Naive B cell (primary cell): Measurements from ENCODE around the gene IGF2BP2. TPM values are rescaled to one million over a fixed set of nuclear protein-coding genes. Genes with fewer than 3 reads are reported as not detected.
A peak's percentile ranks its signal among the peaks of the same experiment; 100 is the strongest.

Source experiments
- ATAC-seq, 2 donors: fragments of 150-1000 bp; cut with Tn5 transposase; 2 replicates each; pipeline ENCODE4 v1.10.0; 2021; ENCODE audit warnings: low read depth in 2 of 2, mild to moderate bottlenecking in 2 of 2, moderate library complexity in 2 of 2
- DNase-seq: peaks from one replicate; pipeline ENCODE4 v3.0.0; 2022
- H3K27ac Mint-ChIP-seq, 6 donors: one replicate each; pipeline ENCODE4 v1.8.0; 2020 to 2022; ENCODE audit warnings: mild to moderate bottlenecking in 6 of 6, mixed read lengths in 6 of 6, moderate library complexity in 5 of 6, inconsistent platforms in 2 of 6
- H3K27me3 Mint-ChIP-seq, 3 donors: one replicate each; pipeline ENCODE4 v1.8.0; 2021 to 2022; ENCODE audit warnings: mixed read lengths in 3 of 3, mild to moderate bottlenecking in 1 of 3
- H3K36me3 Mint-ChIP-seq, 2 donors: one replicate each; pipeline ENCODE4 v1.8.0; 2020 to 2022; ENCODE audit warnings: mixed read lengths in 2 of 2, inconsistent platforms in 1 of 2, mild to moderate bottlenecking in 1 of 2
- H3K4me1 Mint-ChIP-seq, 3 donors: one replicate each; pipeline ENCODE4 v1.8.0; 2020 to 2022; ENCODE audit warnings: mixed read lengths in 3 of 3, inconsistent platforms in 1 of 3, mild to moderate bottlenecking in 1 of 3, moderate library complexity in 1 of 3
- H3K4me3 Mint-ChIP-seq, 8 donors: one replicate each; pipeline ENCODE4 v1.8.0; 2020 to 2022; ENCODE audit warnings: mild to moderate bottlenecking in 8 of 8, mixed read lengths in 8 of 8, moderate library complexity in 8 of 8, inconsistent platforms in 2 of 8
- H3K9me3 Mint-ChIP-seq, 7 donors: one replicate each; pipeline ENCODE4 v1.8.0; 2020 to 2022; ENCODE audit warnings: mixed read lengths in 7 of 7, mild to moderate bottlenecking in 5 of 7, inconsistent platforms in 2 of 7, moderate library complexity in 1 of 7
- polyA plus RNA-seq, 6 donors: library from polyadenylated mRNA; unstranded; fragments of 300-500 nt; fragmentation: Illumina TruSeq; gene quantifications; one replicate each; pipeline ENCODE4 v1.2.3, GENCODE V29; 2021; ENCODE audit warnings: low read depth in 6 of 6

Gene IGF2BP2
- polyA plus RNA-seq, 6 donors from 2014 or later, result 0.31 TPM; not detected in 5

- peaks cover 0 to 5% (median 3%) of the 10 kb centered on the region in 3 donors for H3K4me1 Mint-ChIP-seq
- no peak for DNase-seq
These were observed 60.5 kb downstream of the IGF2BP2 start for GRCh38 chr3:185764163-185764979.

DNA sequence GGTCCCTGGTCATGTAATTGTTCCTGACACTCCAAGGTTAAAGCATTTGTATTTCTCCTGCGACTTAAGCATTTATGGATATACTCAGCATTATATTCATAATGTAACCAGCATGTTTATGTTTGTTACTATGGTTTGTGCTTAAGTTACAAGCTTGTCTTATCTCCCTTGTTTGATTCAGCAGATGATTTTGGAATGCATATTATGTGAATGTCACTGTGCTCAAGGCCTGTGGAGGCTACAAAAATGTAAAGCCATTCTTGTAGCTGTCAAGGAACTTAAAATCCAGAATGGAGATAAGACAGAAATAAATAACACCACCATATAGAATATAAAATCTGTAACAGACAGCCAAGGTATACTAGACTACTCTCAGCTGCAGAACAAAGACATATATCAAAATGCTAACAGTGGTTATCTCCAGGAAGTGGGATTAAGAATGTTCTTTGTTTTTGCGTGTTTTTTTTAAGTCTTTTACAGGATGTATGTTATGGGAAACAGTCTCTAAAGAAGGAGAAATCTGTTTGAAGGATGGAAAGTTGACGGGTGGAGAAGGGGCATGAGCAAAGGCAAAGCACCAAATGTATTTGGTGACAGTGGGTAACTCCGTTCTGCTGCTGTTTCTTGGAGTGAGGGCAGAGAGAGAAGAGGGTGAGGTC is 61.4 kb downstream of the IGF2BP2 start:
- DNase-seq, result no peak
- ATAC-seq, result no peak
- Mint-ChIP-seq H3K4me3 (no peak overlapping the region), H3K27me3 (peaks cover 6 to 47% (median 37%) of the 10 kb centered on the region in 3 donors), H3K9me3 (no peaks in the 10 kb centered on the region), H3K4me1 (peaks cover 0 to 5% (median 3%) of the 10 kb centered on the region in 3 donors), H3K27ac (no peak overlapping the region), H3K36me3 (no peaks in the 10 kb centered on the region)

More at GRCh38 chr3:185764163-185764979, 60.5 kb downstream of the IGF2BP2 start:
- Mint-ChIP-seq H3K36me3 (no peaks in the 10 kb centered on the region), H3K27me3 (peaks cover 6 to 39% (median 31%) of the 10 kb centered on the region in 3 donors), H3K9me3 (no peaks in the 10 kb centered on the region), H3K4me3 (peak overlapping the region in 1 of 8 donors; percentile 2), H3K27ac (peak overlapping the region in 2 of 6 donors; percentile 27 to 44)
- no peak for ATAC-seq

DNA sequence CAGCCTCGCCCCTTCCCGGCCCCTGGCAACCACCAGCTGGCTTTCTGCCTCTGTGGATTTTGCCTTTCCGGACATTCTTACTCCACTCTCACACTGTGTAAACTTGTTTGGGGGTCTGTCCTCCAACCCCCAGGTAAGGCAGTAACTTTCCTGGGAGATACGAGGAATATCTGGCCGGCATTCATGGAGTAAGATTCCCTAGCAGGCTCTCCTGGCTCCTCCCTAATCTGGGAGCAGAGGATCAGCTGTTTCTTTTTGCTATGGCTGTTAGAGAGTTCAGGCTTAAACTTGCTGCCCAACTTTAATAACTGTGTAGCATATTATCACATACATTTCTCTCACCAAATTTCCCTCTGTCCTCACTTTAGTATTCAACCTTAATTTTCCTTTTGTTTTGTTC is 64.3 kb downstream of the IGF2BP2 start:
- Mint-ChIP-seq H3K4me3 (no peak overlapping the region), H3K27me3 (peaks cover 6 to 44% (median 33%) of the 10 kb centered on the region in 3 donors), H3K4me1 (peaks cover 0 to 5% (median 3%) of the 10 kb centered on the region in 3 donors), H3K36me3 (no peaks in the 10 kb centered on the region), H3K9me3 (peaks cover 0 to 6% (median 2%) of the 10 kb centered on the region in 7 donors), H3K27ac (no peak overlapping the region)
- DNase-seq (no peak), ATAC-seq (no peak)

GRCh38 chr3:185760088-185760487 is 64.8 kb downstream of the IGF2BP2 start:
- no peak overlapping the region for H3K27ac Mint-ChIP-seq
- no peak overlapping the region for H3K4me3 Mint-ChIP-seq
- H3K36me3 Mint-ChIP-seq, result no peaks in the 10 kb centered on the region
- H3K27me3 Mint-ChIP-seq, result peaks cover 6 to 39% (median 29%) of the 10 kb centered on the region in 3 donors
- peaks cover 0 to 5% (median 0%) of the 10 kb centered on the region in 3 donors for H3K4me1 Mint-ChIP-seq
- ATAC-seq, result no peak
- peaks cover 0 to 6% (median 2%) of the 10 kb centered on the region in 7 donors for H3K9me3 Mint-ChIP-seq
- no peak for DNase-seq

DNA sequence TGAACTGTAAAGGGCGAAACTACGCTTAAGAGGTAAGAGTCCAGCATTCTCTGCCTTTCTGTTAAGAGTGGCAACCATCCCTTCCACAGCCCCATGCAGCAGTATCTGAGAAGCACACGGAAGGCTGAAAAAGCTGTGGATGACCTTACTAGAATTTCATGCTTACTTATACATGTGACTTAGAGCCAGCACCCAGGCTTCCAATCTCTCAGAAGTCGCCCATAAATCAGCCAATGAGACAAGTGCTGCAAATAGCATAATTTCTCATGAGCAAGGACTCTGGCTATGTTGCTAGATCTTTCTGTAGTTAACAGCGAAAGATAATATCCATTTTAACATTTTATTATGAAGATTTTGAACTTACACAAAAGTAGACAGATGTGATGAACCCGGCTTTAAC is 65.3 kb downstream of the IGF2BP2 start:
- ATAC-seq, result no peak
- no peak for DNase-seq
- Mint-ChIP-seq H3K4me1 (peaks cover 0 to 5% (median 0%) of the 10 kb centered on the region in 3 donors), H3K4me3 (no peak overlapping the region), H3K9me3 (peaks cover 2 to 10% (median 5%) of the 10 kb centered on the region in 7 donors), H3K36me3 (peaks cover 3 to 4% of the 10 kb centered on the region in 2 donors), H3K27me3 (peaks cover 6 to 37% (median 28%) of the 10 kb centered on the region in 3 donors), H3K27ac (no peak overlapping the region)

DNA sequence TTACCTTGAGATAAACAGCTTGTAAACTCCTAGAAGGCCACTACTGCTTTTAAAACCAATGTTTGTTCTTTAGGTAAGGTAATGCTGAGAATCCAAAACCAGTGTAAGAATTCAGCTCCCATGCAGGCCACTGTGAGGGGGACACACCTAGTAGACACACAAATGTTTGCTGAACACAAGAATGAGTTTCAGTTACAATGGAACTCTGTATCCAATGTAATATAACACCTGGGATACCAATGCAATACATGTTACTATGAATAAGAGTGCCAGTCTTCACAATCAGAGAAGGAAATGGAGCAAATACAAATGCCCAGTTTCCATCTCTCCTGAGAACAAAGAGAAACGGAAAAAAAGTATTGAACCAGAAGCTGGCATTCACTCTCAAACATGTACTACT is 65.9 kb downstream of the IGF2BP2 start:
- Mint-ChIP-seq H3K9me3 (peaks cover 6 to 14% (median 7%) of the 10 kb centered on the region in 7 donors), H3K27ac (no peak overlapping the region), H3K27me3 (peaks cover 6 to 36% (median 28%) of the 10 kb centered on the region in 3 donors), H3K36me3 (peaks cover 5 to 9% of the 10 kb centered on the region in 2 donors), H3K4me1 (peaks cover 0 to 5% (median 0%) of the 10 kb centered on the region in 3 donors), H3K4me3 (peak overlapping the region in 1 of 8 donors; percentile 61)
- ATAC-seq (no peak), DNase-seq (no peak)

- no peaks in the 10 kb centered on the region for H3K4me1 Mint-ChIP-seq
- H3K27me3 Mint-ChIP-seq, result peaks cover 0 to 25% (median 21%) of the 10 kb centered on the region in 3 donors
- H3K36me3 Mint-ChIP-seq, result peaks cover 5 to 9% of the 10 kb centered on the region in 2 donors
- DNase-seq (no peak), ATAC-seq (no peak)
- no peak overlapping the region for H3K4me3 Mint-ChIP-seq
- peaks cover 6 to 14% (median 7%) of the 10 kb centered on the region in 7 donors for H3K9me3 Mint-ChIP-seq
- no peak overlapping the region for H3K27ac Mint-ChIP-seq
These were observed 67.7 kb downstream of the IGF2BP2 start for GRCh38 chr3:185757176-185757575.

DNA sequence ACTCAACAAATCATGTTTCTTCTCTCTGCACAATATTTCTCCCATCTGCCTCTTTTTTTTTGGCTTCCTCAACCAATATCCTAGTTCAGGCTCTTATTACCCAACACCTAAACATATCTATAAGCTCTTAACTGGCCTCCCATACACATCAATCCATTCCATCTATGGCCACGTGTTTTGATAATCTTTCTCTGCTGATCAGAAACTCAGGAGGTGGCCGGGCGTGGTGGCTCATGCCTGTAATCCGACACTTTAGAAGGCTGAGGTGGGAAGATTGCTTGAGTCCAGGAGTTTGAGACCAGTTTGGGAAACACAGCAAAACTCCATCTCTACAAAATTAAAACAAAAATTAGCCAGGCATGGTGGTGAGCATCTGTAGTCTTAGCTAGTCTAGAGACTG is 68.4 kb downstream of the IGF2BP2 start:
- Mint-ChIP-seq H3K27ac (peak overlapping the region in 1 of 6 donors; percentile 12), H3K4me1 (no peaks in the 10 kb centered on the region), H3K9me3 (peaks cover 6 to 14% (median 7%) of the 10 kb centered on the region in 7 donors), H3K36me3 (peaks cover 5 to 9% of the 10 kb centered on the region in 2 donors), H3K27me3 (peaks cover 0 to 25% (median 18%) of the 10 kb centered on the region in 3 donors), H3K4me3 (no peak overlapping the region)
- DNase-seq (no peak), ATAC-seq (no peak)

GRCh38 chr3:185754920-185755319 is 69.9 kb downstream of the IGF2BP2 start:
- DNase-seq (no peak), ATAC-seq (no peak)
- Mint-ChIP-seq H3K36me3 (peaks cover 5 to 9% of the 10 kb centered on the region in 2 donors), H3K4me3 (no peak overlapping the region), H3K27me3 (peaks cover 0 to 9% (median 8%) of the 10 kb centered on the region in 3 donors), H3K27ac (no peak overlapping the region), H3K9me3 (peaks cover 6 to 14% (median 7%) of the 10 kb centered on the region in 7 donors), H3K4me1 (no peaks in the 10 kb centered on the region)

GRCh38 chr3:185753354-185753753 is 71.5 kb downstream of the IGF2BP2 start:
- H3K4me3 Mint-ChIP-seq, result no peak overlapping the region
- H3K4me1 Mint-ChIP-seq, result no peaks in the 10 kb centered on the region
- H3K27ac Mint-ChIP-seq, result peak overlapping the region in 1 of 6 donors; percentile 53
- ATAC-seq, result no peak
- no peak for DNase-seq
- no peaks in the 10 kb centered on the region for H3K27me3 Mint-ChIP-seq
- H3K9me3 Mint-ChIP-seq, result peaks cover 6 to 14% (median 7%) of the 10 kb centered on the region in 7 donors
- H3K36me3 Mint-ChIP-seq, result peaks cover 5 to 9% of the 10 kb centered on the region in 2 donors

DNA sequence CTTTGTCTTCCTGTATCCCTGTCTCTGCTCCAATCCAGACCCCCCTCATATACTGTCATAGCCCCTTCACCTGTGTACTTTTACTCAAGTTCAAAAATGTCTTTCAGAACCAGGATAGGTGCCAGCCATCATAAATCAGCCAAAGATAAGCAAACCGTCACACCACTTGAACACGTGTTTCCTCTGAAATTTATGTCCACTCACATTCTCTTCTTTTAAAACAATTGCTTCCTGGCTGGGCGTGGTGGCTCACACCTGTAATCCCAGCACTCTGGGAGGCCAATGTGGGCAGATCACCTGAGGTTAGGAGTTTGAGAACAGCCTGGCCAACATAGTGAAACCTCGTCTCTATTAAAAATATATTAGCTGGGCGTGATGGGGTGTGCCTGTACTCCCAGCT is 74.1 kb downstream of the IGF2BP2 start:
- Mint-ChIP-seq H3K36me3 (peaks cover 5 to 9% of the 10 kb centered on the region in 2 donors), H3K27ac (no peak overlapping the region)

GRCh38 chr3:185750015-185750414 is 74.8 kb downstream of the IGF2BP2 start:
- DNase-seq (no peak), ATAC-seq (no peak)
- Mint-ChIP-seq H3K27ac (no peak overlapping the region), H3K9me3 (peaks cover 3 to 10% (median 6%) of the 10 kb centered on the region in 7 donors), H3K4me1 (peaks cover 19 to 22% (median 20%) of the 10 kb centered on the region in 3 donors), H3K36me3 (peaks cover 5 to 9% of the 10 kb centered on the region in 2 donors), H3K27me3 (no peaks in the 10 kb centered on the region), H3K4me3 (no peak overlapping the region)

More for the DNA sequence above, 74.1 kb downstream of the IGF2BP2 start:
- Mint-ChIP-seq H3K27me3 (no peaks in the 10 kb centered on the region), H3K9me3 (peaks cover 3 to 12% (median 6%) of the 10 kb centered on the region in 7 donors), H3K4me3 (no peak overlapping the region), H3K4me1 (peaks cover 12 to 15% (median 13%) of the 10 kb centered on the region in 3 donors)
- DNase-seq, result no peak
- ATAC-seq, result no peak

GRCh38 chr3:185746470-185746869 is 78.4 kb downstream of the IGF2BP2 start:
- DNase-seq, result no peak
- Mint-ChIP-seq H3K36me3 (no peaks in the 10 kb centered on the region), H3K9me3 (no peaks in the 10 kb centered on the region), H3K27ac (peak overlapping the region in 1 of 6 donors; percentile 90), H3K4me3 (peak overlapping the region in 4 of 8 donors; percentile 1 to 80 (median 47)), H3K27me3 (no peaks in the 10 kb centered on the region), H3K4me1 (peaks cover 25 to 38% (median 29%) of the 10 kb centered on the region in 3 donors)
- ATAC-seq, result no peak
